ENCODE measurements around the gene TRPC3.

DNA sequence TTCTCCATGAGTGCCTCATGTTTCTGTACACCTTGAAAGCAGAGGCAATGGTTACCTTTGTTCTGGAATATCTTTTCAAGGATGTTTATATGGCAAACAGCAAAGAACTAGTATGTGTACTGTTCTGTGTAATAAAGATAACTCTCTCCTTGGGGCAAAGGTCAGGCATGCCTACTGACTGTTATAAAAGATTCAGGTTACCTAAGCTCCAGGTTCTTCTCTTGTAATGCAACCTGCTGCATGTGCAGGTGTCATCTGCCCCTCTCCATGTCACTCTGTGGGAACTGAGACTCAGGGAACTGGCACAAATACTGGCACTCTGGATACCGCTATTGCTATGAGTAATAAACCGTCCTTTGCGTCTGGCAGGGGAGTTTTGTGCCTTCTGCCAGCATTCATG lies 5.4 kb upstream of the TRPC3 start:
- TF ChIP-seq TCF7L2 (IDR thresholded peaks at IDR 0.05; ENCODE audit: borderline replicate concordance, low read depth, low read length): no peak
- TF ChIP-seq, protein P1, sequence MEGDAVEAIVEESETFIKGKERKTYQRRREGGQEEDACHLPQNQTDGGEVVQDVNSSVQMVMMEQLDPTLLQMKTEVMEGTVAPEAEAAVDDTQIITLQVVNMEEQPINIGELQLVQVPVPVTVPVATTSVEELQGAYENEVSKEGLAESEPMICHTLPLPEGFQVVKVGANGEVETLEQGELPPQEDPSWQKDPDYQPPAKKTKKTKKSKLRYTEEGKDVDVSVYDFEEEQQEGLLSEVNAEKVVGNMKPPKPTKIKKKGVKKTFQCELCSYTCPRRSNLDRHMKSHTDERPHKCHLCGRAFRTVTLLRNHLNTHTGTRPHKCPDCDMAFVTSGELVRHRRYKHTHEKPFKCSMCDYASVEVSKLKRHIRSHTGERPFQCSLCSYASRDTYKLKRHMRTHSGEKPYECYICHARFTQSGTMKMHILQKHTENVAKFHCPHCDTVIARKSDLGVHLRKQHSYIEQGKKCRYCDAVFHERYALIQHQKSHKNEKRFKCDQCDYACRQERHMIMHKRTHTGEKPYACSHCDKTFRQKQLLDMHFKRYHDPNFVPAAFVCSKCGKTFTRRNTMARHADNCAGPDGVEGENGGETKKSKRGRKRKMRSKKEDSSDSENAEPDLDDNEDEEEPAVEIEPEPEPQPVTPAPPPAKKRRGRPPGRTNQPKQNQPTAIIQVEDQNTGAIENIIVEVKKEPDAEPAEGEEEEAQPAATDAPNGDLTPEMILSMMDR (tag by site-specific recombination; IDR thresholded peaks at IDR 0.05): no peak
- TF ChIP-seq KLF1 (tag by site-specific recombination; IDR thresholded peaks at IDR 0.05): no peak
- TF ChIP-seq, protein P2, sequence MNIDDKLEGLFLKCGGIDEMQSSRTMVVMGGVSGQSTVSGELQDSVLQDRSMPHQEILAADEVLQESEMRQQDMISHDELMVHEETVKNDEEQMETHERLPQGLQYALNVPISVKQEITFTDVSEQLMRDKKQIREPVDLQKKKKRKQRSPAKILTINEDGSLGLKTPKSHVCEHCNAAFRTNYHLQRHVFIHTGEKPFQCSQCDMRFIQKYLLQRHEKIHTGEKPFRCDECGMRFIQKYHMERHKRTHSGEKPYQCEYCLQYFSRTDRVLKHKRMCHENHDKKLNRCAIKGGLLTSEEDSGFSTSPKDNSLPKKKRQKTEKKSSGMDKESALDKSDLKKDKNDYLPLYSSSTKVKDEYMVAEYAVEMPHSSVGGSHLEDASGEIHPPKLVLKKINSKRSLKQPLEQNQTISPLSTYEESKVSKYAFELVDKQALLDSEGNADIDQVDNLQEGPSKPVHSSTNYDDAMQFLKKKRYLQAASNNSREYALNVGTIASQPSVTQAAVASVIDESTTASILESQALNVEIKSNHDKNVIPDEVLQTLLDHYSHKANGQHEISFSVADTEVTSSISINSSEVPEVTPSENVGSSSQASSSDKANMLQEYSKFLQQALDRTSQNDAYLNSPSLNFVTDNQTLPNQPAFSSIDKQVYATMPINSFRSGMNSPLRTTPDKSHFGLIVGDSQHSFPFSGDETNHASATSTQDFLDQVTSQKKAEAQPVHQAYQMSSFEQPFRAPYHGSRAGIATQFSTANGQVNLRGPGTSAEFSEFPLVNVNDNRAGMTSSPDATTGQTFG (tag by site-specific recombination; IDR thresholded peaks at IDR 0.05; ENCODE audit: borderline replicate concordance): no peak
- no peak for TF ChIP-seq ZEB2 (tag by site-specific recombination; IDR thresholded peaks at IDR 0.05)
- no peak for TF ChIP-seq ZNF311 (tag by site-specific recombination; IDR thresholded peaks at IDR 0.05; ENCODE audit: borderline replicate concordance)
- no peak for TF ChIP-seq ZNF549 (tag by site-specific recombination; IDR thresholded peaks at IDR 0.05)
- TF ChIP-seq, protein P3, sequence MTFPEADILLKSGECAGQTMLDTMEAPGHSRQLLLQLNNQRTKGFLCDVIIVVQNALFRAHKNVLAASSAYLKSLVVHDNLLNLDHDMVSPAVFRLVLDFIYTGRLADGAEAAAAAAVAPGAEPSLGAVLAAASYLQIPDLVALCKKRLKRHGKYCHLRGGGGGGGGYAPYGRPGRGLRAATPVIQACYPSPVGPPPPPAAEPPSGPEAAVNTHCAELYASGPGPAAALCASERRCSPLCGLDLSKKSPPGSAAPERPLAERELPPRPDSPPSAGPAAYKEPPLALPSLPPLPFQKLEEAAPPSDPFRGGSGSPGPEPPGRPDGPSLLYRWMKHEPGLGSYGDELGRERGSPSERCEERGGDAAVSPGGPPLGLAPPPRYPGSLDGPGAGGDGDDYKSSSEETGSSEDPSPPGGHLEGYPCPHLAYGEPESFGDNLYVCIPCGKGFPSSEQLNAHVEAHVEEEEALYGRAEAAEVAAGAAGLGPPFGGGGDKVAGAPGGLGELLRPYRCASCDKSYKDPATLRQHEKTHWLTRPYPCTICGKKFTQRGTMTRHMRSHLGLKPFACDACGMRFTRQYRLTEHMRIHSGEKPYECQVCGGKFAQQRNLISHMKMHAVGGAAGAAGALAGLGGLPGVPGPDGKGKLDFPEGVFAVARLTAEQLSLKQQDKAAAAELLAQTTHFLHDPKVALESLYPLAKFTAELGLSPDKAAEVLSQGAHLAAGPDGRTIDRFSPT (tag by site-specific recombination; IDR thresholded peaks at IDR 0.05): no peak
